ENCODE results near the gene CCDC126.

The CCDC126 gene

DNA sequence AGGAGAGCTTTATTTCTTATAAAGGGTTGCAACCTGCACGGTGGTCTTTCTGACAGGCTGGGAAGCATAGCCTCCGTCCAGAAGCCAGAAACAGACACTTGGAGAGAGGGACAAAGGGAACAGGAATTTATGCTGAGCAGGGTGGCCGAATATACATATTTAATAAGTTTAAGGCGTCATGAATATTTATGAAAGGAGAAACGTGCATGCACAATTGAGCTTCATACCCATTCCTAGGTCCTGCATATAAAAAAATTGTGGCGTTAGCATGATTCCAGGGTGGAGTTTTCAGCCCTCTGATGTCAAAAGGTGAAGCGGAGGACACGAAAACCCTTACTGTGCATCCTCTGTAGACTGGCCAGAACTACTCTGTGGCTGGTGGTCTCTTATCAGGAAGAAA is 10.7 kb downstream of the CCDC126 start:
- H3K4me3 ChIP-seq (ENCODE audit: low read depth, low read length), result no peak overlapping the region
- TF ChIP-seq, protein P1, sequence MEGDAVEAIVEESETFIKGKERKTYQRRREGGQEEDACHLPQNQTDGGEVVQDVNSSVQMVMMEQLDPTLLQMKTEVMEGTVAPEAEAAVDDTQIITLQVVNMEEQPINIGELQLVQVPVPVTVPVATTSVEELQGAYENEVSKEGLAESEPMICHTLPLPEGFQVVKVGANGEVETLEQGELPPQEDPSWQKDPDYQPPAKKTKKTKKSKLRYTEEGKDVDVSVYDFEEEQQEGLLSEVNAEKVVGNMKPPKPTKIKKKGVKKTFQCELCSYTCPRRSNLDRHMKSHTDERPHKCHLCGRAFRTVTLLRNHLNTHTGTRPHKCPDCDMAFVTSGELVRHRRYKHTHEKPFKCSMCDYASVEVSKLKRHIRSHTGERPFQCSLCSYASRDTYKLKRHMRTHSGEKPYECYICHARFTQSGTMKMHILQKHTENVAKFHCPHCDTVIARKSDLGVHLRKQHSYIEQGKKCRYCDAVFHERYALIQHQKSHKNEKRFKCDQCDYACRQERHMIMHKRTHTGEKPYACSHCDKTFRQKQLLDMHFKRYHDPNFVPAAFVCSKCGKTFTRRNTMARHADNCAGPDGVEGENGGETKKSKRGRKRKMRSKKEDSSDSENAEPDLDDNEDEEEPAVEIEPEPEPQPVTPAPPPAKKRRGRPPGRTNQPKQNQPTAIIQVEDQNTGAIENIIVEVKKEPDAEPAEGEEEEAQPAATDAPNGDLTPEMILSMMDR (IDR thresholded peaks at IDR 0.05; ENCODE audit: borderline replicate concordance, insufficient read depth, low read depth, low read length), result no peak

DNA sequence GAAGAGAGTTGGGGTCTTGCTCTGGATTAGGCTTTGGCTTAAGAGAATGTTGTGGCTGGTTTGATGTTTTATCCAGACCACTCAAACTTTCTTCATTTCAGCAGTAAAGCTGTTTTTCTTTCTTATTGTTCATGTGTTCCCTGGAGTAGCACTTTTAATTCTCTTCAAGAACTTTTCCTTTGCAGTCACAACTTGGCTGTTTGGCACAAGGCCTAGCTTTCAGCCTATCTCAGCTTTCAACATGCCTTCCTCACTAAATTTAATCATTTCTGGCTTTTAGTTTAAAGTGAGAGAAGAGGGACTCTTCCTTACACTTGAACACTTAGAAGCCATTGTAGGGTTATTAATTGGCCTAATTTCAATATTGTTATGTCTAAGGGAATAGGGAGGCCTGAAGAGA is 18.1 kb downstream of the CCDC126 start:
- H3K4me3 ChIP-seq (ENCODE audit: low read depth, low read length), result no peak overlapping the region
- TF ChIP-seq, protein P1 (IDR thresholded peaks at IDR 0.05; ENCODE audit: borderline replicate concordance, insufficient read depth, low read depth, low read length), result no peak

DNA sequence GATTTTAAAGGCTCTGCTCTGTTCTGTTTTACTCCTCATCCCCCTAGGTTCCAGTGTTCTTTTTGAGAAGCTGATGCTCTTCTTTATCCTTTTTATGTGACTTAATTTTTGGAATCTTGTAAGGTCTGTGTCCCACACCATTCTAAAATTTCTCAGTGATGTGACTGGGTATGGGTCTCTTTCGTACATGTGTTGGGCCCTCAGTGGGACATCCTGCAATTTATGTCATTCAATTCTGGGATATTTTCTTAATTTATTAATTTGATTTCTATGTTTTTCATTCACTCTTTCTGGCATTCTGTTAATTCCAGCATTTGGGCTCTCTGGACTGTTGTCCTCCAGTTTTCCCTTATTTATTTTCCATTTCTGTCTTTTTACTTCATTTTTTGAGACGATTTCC is 19.4 kb downstream of the CCDC126 start:
- H3K4me3 ChIP-seq (ENCODE audit: low read depth, low read length), result no peak overlapping the region
- TF ChIP-seq, protein P1 (IDR thresholded peaks at IDR 0.05; ENCODE audit: borderline replicate concordance, insufficient read depth, low read depth, low read length), result no peak

DNA sequence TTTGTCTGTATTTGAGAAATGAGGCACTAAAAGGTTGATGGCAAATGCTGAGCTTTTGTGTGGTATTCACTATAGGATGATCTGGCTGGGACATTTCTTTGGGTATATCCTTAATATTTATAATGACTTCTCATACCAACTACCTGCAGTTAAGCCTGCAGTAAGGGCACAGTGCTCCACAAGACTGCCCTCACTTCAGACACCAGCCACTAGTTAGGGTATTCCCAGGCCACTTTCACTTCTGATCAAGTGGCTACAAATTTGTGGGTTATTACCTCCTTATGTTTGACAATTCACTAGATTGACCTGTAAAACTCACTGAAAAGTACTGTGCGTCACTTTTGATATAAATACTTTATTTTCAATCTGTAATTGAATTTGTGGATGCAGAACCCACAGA is 20.3 kb downstream of the CCDC126 start:
- TF ChIP-seq, protein P1 (IDR thresholded peaks at IDR 0.05; ENCODE audit: borderline replicate concordance, insufficient read depth, low read depth, low read length), result no peak
- H3K4me3 ChIP-seq (ENCODE audit: low read depth, low read length), result no peak overlapping the region

DNA sequence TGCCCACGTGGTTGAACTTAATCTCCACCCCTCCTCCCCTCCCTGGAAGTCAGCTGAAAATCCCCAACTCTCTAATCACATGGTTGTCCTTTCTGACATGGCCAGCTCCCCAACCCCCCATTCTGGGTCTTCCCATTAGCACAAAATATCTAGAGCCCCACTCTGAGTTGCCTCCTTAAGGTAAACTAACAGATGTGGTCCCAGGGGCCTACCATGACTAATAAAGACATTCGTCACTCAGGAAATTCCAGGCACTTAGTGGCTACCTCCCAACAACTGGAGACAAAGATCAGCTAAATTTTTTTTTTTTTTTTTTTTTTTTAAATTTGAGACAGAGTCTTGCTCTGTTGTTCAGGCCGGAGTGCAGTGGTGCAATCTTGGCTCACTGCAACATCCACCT is 21.1 kb downstream of the CCDC126 start:
- TF ChIP-seq, protein P1 (IDR thresholded peaks at IDR 0.05; ENCODE audit: borderline replicate concordance, insufficient read depth, low read depth, low read length), result no peak
- no peak overlapping the region for H3K4me3 ChIP-seq (ENCODE audit: low read depth, low read length)

DNA sequence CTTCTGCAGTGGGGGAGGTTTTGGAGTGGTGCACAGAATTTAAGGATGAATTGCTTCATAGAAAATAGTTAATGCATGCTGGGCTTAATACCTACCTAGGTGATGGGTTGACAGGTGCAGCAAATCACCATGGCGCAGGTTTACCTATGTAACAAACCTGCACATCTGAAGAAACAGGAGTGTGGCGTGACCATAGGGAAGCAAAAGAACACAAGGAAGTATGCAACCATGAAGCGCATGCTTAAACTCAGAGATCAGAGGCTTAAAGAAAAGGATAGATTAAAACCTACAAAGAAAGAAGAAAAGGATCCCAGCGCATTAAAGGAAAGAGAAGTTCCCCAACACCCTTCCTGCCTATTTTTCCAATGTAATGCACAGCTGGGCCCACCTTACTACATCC is 22.0 kb downstream of the CCDC126 start:
- TF ChIP-seq, protein P1 (IDR thresholded peaks at IDR 0.05; ENCODE audit: borderline replicate concordance, insufficient read depth, low read depth, low read length), result no peak
- H3K4me3 ChIP-seq (ENCODE audit: low read depth, low read length), result no peak overlapping the region

DNA sequence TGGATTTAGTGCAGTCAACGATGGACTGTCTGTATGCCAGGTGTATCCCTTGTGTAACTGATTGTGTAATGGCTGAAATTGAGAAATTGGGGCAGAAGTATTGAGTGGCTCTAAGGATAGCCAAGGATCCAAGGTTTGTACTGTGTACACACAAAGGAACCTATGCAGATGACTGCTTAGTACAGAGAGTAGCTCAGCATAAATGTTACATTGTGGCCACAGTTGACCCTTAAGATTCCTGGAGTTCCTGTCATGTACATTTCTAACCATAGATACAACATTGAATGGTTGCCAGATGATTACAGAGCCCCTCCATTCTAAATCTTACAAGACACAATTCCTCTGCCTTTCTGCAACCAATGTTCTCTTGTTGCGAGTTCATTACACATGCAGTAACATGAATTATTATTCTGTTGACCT is 25.3 kb downstream of the CCDC126 start:
- TF ChIP-seq, protein P1 (IDR thresholded peaks at IDR 0.05; ENCODE audit: borderline replicate concordance, insufficient read depth, low read depth, low read length), result no peak
- no peak overlapping the region for H3K4me3 ChIP-seq (ENCODE audit: low read depth, low read length)
